Measurements from ENCODE around the gene LYPD6B. TPM values are rescaled to one million over a fixed set of nuclear protein-coding genes. Genes with fewer than 3 reads are reported as not detected.

Gene LYPD6B
- total and polyA plus RNA-seq, 2 experiments from 2014 or later: 1.7 to 3.6 TPM

GRCh38 chr2:149061133-149061745 lies 22.7 kb downstream of the LYPD6B start (continued):
- TF ChIP-seq ZNF462 (CRISPR knock-in tag; IDR thresholded peaks at IDR 0.05) (no peak), EZH2phosphoT487 (IDR thresholded peaks at IDR 0.05; ENCODE audit: unreplicated experiment) (no peak), REST (IDR thresholded peaks at IDR 0.05; ENCODE audit: unreplicated experiment) (no peak), EZH2 (IDR thresholded peaks at IDR 0.05; ENCODE audit: low read depth, unreplicated experiment) (no peak), ZNF331 (CRISPR knock-in tag; IDR thresholded peaks at IDR 0.05; ENCODE audit: low read depth) (no peak), JUNB (IDR thresholded peaks at IDR 0.05; ENCODE audit: unreplicated experiment) (no peak)
- TF ChIP-seq, protein P1, sequence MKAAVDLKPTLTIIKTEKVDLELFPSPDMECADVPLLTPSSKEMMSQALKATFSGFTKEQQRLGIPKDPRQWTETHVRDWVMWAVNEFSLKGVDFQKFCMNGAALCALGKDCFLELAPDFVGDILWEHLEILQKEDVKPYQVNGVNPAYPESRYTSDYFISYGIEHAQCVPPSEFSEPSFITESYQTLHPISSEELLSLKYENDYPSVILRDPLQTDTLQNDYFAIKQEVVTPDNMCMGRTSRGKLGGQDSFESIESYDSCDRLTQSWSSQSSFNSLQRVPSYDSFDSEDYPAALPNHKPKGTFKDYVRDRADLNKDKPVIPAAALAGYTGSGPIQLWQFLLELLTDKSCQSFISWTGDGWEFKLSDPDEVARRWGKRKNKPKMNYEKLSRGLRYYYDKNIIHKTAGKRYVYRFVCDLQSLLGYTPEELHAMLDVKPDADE (IDR thresholded peaks at IDR 0.05): no peak
